Large intestine (tissue), 12 donors: Measurements from ENCODE around the gene UBR4. TPM values are rescaled to one million over a fixed set of nuclear protein-coding genes. Genes with fewer than 3 reads are reported as not detected.
A peak's percentile ranks its signal among the peaks of the same experiment; 100 is the strongest.
"Not testable (repeated sequence)": the region's sequence is repeated elsewhere in the genome, so short reads cannot be mapped to it uniquely, and the experiment has no call there.

Experiments used
- DNase-seq, 2 donors: peaks; one replicate each; pipeline versions ENCODE4 v3.0.0 to v3.0.0-alpha.2; 2013
- H3K27ac ChIP-seq: one replicate; pipeline ENCODE4 v1.5.1; 2013; ENCODE audit warnings: low read length
- H3K27me3 ChIP-seq: 2 replicates; pipeline ENCODE4 v1.6.1; 2013; ENCODE audit warnings: low read length; ENCODE audit not compliant: control insufficient read depth, insufficient read depth
- H3K36me3 ChIP-seq: 2 replicates; pipeline ENCODE4 v1.6.1; 2013; ENCODE audit warnings: low read length; ENCODE audit not compliant: control insufficient read depth, insufficient read depth
- H3K4me1 ChIP-seq: one replicate; pipeline ENCODE4 v1.6.1; 2013; ENCODE audit warnings: low read length; ENCODE audit not compliant: control insufficient read depth, insufficient read depth
- H3K4me3 ChIP-seq: one replicate; pipeline ENCODE4 v1.5.1; 2013; ENCODE audit warnings: low read length
- H3K9me3 ChIP-seq: one replicate; pipeline ENCODE4 v1.6.1; 2013; ENCODE audit warnings: mild to moderate bottlenecking, low read depth, low read length, moderate library complexity; ENCODE audit not compliant: control insufficient read depth
- WGBS: methylation state at CpG from one replicate; pipeline ENCODE4 v1.1.5; 2013; ENCODE audit warnings: low lambda C conversion rate; ENCODE audit not compliant: insufficient coverage; 5-methylcytosine and 5-hydroxymethylcytosine counted together
- long read RNA-seq, 11 donors: transcript quantifications; one replicate each; lab custom pipeline, GENCODE V29; 2026
- polyA plus RNA-seq: library from polyadenylated mRNA; unstranded; fragments of 120-200 nt; gene quantifications from one replicate; pipeline ENCODE4 v1.2.1, GENCODE V29; 2013

UBR4 gene
- 98.1 TPM for polyA plus RNA-seq
- long read RNA-seq, donor 1, partial matches to known transcripts: 5 of 8 reads
- long read RNA-seq, donor 1, other reads (novel, unspliced or antisense): 0 of 8 reads
- long read RNA-seq, donor 2, partial matches to known transcripts: 13 of 18 reads
- long read RNA-seq, donor 2, other reads (novel, unspliced or antisense): 0 of 18 reads
- long read RNA-seq, donor 3: 0 reads
- long read RNA-seq, donor 4: 0 reads
- long read RNA-seq, donor 5, partial matches to known transcripts: 0 of 2 reads
- long read RNA-seq, donor 5, other reads (novel, unspliced or antisense): 0 of 2 reads
- long read RNA-seq, donor 6, partial matches to known transcripts: 0 of 1 reads
- long read RNA-seq, donor 6, other reads (novel, unspliced or antisense): 0 of 1 reads
- long read RNA-seq, donor 7, partial matches to known transcripts: 0 of 3 reads
- long read RNA-seq, donor 7, other reads (novel, unspliced or antisense): 0 of 3 reads
- long read RNA-seq, donor 8, partial matches to known transcripts: 10 of 16 reads
- long read RNA-seq, donor 8, other reads (novel, unspliced or antisense): 0 of 16 reads
- long read RNA-seq, donor 9, partial matches to known transcripts: 6 of 13 reads
- long read RNA-seq, donor 9, other reads (novel, unspliced or antisense): 0 of 13 reads
- long read RNA-seq, donor 10, partial matches to known transcripts: 11 of 18 reads
- long read RNA-seq, donor 10, other reads (novel, unspliced or antisense): 0 of 18 reads
- long read RNA-seq, donor 11, partial matches to known transcripts: 5 of 10 reads
- long read RNA-seq, donor 11, other reads (novel, unspliced or antisense): 0 of 10 reads

DNA sequence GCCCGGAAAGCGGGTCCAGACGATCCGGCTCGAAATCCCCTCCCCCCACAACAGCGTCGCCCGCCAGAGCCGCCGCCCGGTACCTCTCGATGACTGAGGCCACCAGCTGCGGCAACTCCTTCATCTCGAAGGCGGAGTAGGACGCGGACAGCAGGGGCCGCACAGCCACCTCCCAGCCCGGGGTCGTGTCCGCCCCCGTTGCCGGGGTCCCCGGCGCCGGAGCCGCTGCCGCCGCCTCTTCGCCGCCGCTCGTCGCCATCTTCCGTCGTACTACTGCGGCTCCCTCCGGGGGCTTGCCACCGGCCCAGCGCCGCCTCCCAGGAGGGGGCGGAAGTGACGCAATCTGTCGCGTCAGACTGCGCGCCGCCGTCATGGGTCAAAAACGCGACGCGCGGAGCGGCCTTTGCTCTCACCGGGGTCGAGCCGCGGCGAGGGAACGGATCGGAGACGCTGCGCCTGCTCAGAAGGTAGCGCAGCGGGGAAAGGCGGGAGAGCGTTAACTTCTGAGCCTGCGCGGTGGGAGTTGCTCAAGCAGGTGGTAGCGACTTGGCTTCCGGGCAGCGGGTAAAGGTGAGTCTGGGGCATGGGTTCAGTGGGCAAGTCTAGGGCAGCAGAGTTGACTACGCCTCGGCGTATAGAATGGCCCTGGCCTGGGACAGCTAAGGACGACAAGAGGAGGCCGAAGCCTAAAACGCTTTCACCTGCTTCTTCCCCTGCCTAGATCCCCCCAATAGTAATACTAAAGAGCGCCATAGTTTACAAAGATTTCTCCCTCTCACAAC is at the start of gene UBR4:
UBR4 (minus strand) TSS at position 277 of the 782 bp plus-strand sequence; CDS start at position 259, 18 bp downstream.
- DNase-seq: peak; percentile 98 to 99
- Histone ChIP-seq H3K36me3 (peaks cover 6% of the 10 kb centered on the region), H3K27me3 (no peaks in the 10 kb centered on the region), H3K4me1 (peaks cover 17% of the 10 kb centered on the region), H3K27ac (peak within 1 kb of the TSS; percentile 89), H3K4me3 (peak within 1 kb of the TSS; percentile 99), H3K9me3 (no peaks in the 10 kb centered on the region)
- no CpG with 5 or more reads among the region's 80 CpGs for WGBS

DNA sequence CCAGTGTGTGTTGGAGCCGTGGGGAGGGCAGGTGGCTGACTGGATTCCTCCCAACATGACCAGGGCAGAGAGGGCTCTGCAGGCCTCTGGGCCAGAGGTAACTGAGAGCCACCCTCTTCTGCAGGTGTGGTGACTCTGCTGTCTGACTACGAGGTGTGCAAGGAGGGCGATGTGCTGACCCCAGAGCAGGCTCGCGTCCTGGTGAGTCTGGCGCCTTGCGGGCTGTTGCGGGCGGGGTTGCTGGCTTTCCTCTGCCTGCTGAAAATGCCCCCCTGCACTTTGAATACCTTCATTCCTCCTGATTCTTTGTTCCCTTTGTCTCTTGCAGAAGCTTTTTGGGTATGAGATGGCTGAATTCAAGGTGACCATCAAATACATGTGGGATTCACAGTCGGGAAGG is 48.3 kb upstream of the UBR4 start:
- Histone ChIP-seq H3K27ac (no peak overlapping the region), H3K27me3 (no peaks in the 10 kb centered on the region), H3K36me3 (peaks cover 64% of the 10 kb centered on the region), H3K9me3 (no peaks in the 10 kb centered on the region), H3K4me3 (no peak overlapping the region), H3K4me1 (no peaks in the 10 kb centered on the region)
- no CpG with 5 or more reads among the region's 10 CpGs for WGBS
- no peak for DNase-seq

DNA sequence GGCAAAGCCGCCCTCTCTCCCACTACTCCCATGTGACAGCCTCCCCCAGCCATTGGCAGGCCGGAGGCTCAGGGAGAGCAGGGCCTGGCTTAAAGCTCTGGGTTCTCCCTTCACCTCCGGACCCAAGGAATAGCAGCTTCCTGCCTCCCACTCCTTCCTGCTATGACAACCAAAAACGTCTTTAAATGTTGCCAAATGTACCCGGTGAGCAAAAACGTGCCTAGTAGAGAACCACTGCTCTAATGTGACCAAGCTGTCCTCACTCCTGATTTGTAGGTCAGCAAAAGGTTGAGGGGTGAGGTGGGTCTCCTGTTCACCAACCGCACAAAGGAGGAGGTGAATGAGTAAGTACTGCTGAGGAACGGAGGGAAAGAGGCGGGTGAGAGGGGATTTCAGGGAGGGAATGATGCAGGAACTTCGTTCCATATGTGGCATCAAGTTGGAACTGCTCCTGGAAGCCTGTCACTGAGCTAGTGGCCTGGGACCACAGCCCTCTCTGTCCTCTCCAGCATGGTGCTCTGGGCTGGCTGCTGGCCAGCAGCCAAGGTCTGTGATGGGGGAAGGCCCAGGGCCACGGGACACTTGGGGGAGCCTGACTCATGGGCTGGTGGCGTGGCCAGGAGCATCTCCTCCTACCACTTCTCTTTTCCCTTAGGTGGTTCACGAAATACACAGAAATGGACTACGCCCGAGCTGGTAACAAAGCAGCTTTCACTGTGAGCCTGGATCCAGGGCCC is 47.3 kb upstream of the UBR4 start:
- no peak overlapping the region for H3K4me3 ChIP-seq
- 100% methylated on average over 1 of the region's 15 CpGs for WGBS
- H3K9me3 ChIP-seq: no peaks in the 10 kb centered on the region
- no peak overlapping the region for H3K27ac ChIP-seq
- H3K36me3 ChIP-seq: peaks cover 64% of the 10 kb centered on the region
- H3K4me1 ChIP-seq: peaks cover 6% of the 10 kb centered on the region
- DNase-seq: no peak
- H3K27me3 ChIP-seq: no peaks in the 10 kb centered on the region

DNA sequence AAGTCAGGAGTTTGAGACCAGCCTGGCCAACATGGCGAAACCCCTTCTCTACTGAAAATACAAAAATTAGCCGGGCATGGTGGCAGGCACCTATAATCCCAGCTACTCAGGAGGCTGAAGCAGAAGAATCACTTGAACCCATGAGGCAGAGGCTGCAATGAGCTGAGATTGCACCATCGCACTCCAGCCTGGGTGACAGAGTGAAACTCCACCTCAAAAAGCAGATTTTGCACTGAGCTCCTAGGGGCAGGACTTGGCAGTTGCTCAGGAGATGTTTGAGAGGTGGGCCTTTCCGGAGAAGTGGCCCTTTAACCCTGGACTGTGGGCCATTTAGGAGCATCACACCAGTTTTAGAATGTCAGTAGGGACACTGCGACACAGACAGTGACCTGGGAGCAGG is 46.2 kb upstream of the UBR4 start:
- not testable (repeated sequence) for H3K27me3 ChIP-seq, H3K9me3 ChIP-seq, H3K4me1 ChIP-seq, DNase-seq, H3K27ac ChIP-seq, H3K4me3 ChIP-seq
- peaks cover 61% of the 10 kb centered on the region for H3K36me3 ChIP-seq
- WGBS: no CpG with 5 or more reads among the region's 5 CpGs

DNA sequence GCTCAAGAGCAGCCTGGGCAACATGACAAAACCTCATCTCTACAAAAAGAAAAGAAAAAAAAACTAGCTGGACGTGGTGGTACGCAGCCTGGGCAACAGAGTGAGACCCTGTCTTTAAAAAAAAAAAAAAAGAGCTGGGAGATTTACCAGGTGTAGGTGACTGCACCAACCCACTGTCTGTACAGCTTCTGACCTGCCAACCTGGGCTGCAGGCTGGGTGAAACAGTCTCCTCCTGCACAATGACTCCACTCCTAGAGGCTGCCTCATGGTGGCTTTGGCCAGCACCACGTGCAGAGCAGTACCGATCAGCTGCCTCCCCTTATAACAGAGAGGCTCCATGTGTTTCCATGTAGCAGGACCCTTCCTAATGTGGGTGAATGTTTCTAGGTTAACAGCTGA is 45.2 kb upstream of the UBR4 start:
- H3K4me1 ChIP-seq: peaks cover 12% of the 10 kb centered on the region
- H3K9me3 ChIP-seq: no peaks in the 10 kb centered on the region
- no CpG with 5 or more reads among the region's 4 CpGs for WGBS
- no peak for DNase-seq
- H3K27ac ChIP-seq: no peak overlapping the region
- H3K4me3 ChIP-seq: no peak overlapping the region
- H3K27me3 ChIP-seq: no peaks in the 10 kb centered on the region
- peaks cover 55% of the 10 kb centered on the region for H3K36me3 ChIP-seq

DNA sequence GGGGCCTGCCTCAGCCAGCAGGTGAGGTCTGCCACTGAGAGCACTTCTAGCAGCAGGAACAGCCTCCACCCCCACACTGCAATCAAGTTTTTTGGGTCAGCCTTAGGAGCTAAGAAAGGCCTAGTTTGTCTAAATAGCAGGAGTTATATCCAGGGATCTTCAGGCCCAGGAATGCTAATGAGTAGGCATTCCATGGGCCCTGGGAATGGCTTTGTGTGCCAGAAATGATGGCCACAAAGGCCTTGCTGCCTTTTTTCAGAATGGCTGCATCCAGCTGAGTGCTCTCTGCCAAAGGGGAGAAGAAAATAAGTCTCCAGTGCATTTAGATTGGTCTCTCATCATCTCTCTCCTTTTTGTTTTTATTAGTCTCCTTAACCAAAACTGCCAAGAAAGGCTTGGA is 44.4 kb upstream of the UBR4 start:
- Histone ChIP-seq H3K9me3 (no peaks in the 10 kb centered on the region), H3K4me3 (no peak overlapping the region), H3K27ac (no peak overlapping the region), H3K36me3 (peaks cover 46% of the 10 kb centered on the region), H3K27me3 (no peaks in the 10 kb centered on the region), H3K4me1 (peaks cover 12% of the 10 kb centered on the region)
- no peak for DNase-seq

DNA sequence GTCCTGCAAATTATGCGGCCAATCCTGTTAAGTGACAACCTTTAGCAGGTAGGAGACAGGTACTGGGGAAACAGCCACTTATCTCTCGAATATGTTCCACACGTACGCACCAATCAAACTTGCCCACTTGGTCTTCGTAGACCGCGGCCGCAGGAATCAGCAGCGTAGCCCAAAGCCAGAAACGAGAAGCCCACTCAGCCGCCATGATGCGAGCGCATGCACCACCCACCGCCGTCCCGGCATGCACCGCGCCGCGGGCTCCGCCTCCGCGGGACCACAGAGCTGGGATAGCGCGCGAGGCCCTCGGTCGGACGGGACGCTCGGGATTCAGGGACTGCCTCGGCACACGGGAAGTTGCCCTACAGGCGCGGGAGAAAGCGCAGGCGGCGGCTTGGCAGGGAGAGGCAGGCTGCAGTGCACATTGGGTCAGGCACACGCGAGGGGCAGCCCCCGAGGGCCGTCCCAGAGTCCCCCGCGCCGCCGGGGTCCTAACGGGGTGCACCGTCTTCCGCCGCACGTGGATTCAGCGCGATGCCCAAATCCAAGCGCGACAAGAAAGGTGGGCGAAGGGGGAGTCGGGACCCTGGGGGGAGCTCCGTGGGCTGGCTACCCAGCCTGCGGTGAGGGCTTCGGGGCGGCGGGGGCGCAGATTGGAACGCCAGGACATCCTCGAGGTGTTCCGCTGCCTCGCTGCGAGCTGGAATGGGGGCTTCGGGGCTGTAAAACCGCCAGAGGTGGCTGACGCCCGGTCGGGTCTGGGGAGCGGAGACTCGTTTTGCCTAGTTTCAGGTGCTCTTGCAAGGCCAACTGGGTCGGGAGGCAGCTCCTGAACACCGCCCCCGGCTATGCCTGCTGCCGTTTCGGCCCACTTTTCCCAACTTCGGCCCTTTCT is 41.5 kb upstream of the UBR4 start, which contains the start of the genes EMC1 and MRTO4:
EMC1 (minus strand) TSS at position 220 of the 892 bp plus-strand sequence; CDS start at position 205, 15 bp downstream.
MRTO4 (plus strand) TSS at position 501 of the 892 bp plus-strand sequence; CDS start at position 532, 31 bp downstream.
- Histone ChIP-seq H3K27ac (peak within 1 kb of the TSS; percentile 94), H3K4me3 (peak within 1 kb of the TSS; percentile 61), H3K27me3 (no peaks in the 10 kb centered on the region), H3K4me1 (peaks cover 12% of the 10 kb centered on the region), H3K36me3 (peaks cover 19% of the 10 kb centered on the region), H3K9me3 (no peaks in the 10 kb centered on the region)
- peak; percentile 71 to 90 for DNase-seq
- WGBS: no CpG with 5 or more reads among the region's 81 CpGs

DNA sequence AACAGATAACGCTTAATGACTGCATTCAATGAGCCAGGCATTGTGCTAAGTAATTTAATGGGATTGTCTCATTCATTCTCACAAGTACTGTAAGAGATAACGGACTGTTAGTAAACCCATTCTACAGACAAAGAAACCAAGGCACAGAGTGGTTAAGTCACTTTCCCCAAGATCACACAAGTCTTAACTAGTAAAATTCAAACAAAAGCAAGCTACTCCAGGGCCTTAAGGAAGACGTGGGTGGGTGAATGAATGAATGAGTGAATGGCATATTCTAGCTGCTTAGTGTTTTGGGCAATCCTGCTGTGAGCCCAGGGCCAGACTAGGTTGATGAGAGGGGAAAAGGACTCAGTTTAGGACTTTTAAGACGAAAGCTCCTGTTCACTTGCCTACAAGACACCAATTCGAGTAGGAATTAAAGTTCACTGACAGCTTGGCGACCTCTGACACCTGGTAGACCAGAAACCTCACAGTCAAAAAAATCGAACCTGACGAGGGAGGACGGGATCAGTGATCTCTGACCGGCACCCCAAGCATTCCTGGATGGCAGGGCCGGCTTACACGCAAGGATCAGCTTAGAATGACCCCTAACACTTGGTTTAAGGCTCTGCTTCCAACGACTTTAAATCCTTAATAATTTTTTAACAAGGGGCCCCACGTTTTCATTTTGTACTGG is 40.7 kb upstream of the UBR4 start:
- H3K9me3 ChIP-seq: no peaks in the 10 kb centered on the region
- peaks cover 12% of the 10 kb centered on the region for H3K4me1 ChIP-seq
- no peaks in the 10 kb centered on the region for H3K27me3 ChIP-seq
- WGBS: no CpG with 5 or more reads among the region's 14 CpGs
- peak in 1 of 2 donors; percentile 6 for DNase-seq
- H3K36me3 ChIP-seq: peaks cover 14% of the 10 kb centered on the region
- no peak overlapping the region for H3K27ac ChIP-seq
- peak overlapping the region; percentile 61 for H3K4me3 ChIP-seq
